Loucy (cell line): Measurements from ENCODE around the gene TGFBR3L.

Experiments used
- CTCF ChIP-seq: fragments of 200-600 bp; sonication (generic); conservative IDR thresholded peaks from 2 replicates; pipeline ENCODE4 v1.5.1; 2014; ENCODE audit warnings: mild to moderate bottlenecking, antibody characterized with exemption, low read length
- EZH2phosphoT487 ChIP-seq: fragments of 200-600 bp; IDR thresholded peaks from 2 replicates; pipeline ENCODE4 v1.6.1; 2018; ENCODE audit warnings: antibody characterized with exemption, mild to moderate bottlenecking, moderate library complexity, borderline replicate concordance

DNA sequence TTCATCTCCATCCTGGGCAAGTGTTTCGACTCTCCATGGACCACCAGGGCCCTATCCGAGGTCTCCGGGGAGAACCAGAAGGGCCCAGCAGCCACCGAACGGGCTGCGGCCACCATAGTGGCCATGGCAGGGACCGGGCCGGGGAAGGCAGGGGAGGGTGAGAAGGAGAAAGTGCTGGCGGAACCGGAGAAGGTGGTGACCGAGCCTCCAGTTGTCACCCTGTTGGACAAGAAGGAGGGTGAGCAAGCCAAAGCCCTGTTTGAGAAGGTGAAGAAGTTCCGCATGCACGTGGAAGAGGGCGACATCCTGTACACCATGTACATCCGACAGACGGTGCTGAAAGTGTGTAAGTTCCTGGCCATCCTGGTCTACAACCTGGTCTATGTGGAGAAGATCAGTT lies 15.7 kb upstream of the TGFBR3L start:
- TF ChIP-seq CTCF (no peak), EZH2phosphoT487 (no peak)
